Measurements from ENCODE around the gene AATF.

GRCh38 chr17:37065486-37066321, 117.0 kb downstream of the AATF start:
- no peak for TF ChIP-seq CTCF (IDR thresholded peaks at IDR 0.05 in 8 of 11, conservative IDR thresholded peaks at IDR 0.05 in 3 of 11)
- TF ChIP-seq POLR2A (IDR thresholded peaks at IDR 0.05), result no peak
- no peak for TF ChIP-seq POLR2AphosphoS5 (IDR thresholded peaks at IDR 0.05)
